Non-pigmented ciliary epithelial cell (primary cell): ENCODE results near the gene RASGEF1C.

Experiments
- DNase-seq: peaks from one replicate; pipeline ENCODE4 v3.0.0-alpha.2; 2010; ENCODE audit warnings: low read depth

Gene RASGEF1C

DNA sequence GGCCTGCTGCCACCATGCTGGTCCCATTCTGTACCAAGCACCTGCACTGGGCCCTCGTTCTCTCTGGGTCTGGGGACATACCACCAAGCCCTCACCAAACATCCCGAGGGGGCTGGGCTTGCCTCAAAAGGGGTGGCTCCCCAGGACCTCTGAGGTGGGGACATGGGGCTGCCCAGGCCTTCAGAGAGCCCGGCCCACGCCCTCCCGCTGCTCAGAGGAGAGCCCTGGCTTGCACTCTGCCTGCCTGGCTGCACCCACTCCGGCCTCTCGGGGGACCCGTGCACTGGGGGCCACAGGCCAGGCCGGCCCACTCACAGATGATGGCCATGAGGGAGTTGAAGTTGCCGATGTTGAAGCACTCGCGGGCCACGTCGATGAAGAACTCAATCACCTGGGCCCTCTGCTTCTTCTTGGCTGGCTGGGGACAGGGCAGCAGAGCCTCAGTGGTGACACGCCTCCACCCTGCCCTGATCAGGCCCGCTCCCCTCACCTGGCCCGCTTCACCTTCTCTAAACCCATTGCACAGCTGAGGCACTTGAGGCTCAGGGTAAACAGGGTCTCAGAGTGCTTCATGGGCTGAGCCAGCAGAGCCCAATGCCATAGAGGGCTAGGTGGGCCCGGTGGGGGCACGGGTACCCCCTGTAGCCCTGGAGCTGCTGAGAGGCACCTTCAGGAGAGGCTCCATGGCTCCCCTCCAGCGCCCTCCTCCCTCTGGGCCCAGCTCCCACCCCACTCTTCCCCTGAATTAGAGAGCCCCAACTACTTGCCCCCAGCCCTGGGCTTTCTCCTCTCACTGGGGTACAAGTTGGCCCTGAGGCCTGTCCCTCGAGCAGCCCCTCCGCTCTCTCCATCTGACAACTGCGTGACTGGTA, 89.7 kb downstream of the RASGEF1C start:
- no peak for DNase-seq

DNA sequence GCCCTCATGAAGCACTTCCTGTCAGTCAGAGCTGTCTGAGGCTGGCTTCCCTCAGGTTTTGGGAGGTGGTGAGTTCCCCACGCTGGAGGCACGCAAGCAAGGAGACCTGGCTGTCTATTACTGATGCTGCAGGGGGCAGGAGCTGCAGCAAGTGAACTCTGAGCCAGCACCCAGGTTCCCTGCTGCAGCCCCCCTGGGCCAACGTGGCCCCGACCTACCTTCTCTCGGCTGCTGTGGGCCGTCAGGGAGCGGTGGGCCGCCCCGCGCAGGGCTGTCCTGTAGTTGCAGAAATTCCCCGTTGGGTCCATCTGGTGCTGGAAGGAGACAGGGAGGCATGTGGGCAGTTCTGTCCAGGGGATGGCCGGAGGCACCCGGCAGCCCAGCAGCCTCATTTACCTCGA, 90.6 kb downstream of the RASGEF1C start:
- no peak for DNase-seq

DNA sequence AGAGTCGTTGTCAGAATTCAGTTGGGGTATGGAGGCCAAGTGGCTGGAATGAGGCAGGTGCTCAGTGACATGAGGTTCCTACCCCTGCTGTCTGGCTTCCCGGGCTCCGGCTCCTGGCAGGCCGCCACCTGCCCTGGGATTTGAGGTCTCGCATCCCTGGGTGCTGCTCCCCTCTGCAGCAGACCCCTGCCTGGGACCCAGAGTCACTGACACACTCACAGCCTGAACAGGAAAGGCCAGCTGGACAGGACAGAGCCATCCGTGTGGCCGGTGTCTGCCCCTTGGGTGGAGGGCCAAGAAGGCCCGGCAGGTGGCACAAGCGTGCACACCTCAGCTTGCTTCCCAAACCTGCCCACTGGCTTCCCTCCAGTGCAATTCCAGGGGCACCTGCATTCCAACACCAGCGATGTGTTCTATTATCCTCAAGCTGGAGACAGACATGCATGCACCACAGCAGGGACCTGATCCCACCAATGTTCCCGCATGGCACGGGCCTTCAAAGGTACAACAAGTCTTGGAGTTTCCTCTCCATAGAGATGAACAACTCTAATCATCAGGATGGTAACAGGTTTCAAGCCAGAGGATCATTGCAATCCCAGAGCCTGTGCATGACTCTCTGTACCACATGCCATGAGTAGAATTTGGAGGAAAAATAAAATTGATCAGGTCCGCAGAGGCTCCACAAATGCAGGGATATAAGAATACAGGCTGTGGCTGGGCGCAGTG, 91.8 kb downstream of the RASGEF1C start:
- no peak for DNase-seq

DNA sequence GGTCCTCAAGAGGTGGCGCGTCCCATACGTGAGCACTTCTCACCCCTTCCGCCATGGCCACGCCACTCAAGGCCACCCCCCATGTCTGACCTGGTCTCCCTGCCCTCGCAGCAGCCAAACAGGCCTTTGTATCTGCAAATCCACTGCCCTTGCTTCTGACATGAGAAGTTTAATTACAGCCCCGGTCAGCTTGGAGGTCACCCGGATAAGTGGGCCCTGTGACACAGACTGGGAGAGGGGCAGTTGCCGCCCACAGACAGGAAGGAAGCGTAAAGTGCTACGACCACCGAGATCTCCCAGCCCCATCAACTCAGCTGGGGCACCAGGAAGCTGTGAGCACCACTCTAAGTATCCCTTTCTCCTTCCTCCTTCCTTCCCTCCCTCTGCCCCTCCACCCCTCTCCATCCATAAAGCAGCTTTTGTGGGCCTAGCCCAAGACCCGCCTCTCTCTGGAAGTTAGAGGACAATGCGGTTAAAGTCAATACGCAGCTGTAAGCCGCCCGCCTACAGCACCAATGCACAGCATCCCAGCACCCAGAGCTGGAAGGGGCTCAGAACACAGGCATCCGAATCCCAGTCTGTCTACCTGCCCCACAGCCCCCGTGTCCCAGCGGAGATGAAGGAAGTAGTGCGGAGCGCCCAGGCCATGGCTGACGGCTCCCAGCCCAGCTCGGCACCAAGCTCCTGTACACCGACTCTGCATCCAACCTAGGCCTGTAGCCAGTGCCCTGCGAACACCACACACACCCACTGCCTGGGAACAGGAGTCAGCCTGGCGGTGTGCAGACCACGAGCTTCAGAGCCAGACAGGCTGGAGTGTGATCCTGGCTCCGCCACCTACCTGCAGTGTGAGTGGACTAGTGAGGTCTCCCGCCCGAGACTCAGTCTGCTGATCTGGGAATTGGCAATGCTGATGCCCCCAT, 92.7 kb downstream of the RASGEF1C start:
- DNase-seq = no peak

GRCh38 chr5:180115326-180116076, 93.5 kb downstream of the RASGEF1C start:
- DNase-seq = no peak

DNA sequence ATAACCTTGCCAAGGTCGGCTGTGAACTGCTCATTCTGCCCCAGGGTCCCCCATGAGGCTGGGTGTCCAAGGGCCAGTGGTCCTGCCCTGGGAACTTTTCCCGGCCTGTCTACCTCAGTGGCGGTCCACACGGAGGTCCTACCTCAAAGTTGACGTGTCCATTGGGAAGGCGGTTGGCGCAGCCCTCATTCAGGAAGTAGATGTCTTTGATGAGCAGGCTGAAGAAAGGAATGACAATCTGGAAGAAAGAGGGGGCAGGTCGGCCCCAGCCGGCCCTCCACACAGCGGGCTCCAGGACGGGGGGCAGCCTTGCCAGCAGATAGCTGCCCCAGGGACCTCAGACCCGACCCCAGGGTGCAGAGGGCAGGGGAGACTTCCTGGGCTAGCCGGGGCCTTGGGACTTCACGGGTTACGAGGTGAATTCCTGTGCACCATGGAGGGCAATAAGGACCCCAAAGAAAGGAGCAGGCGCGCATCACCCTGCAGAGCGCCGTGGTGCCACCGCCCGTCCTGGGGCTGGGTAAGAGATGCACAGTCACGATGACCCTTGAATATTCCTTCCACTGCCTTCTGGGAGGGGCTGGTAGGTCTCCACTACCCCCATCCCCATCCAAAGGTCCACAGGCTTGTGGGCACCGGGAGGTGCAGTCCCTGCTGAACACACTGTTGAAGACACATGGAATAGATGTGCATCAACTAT, 94.6 kb downstream of the RASGEF1C start:
- DNase-seq = no peak

DNA sequence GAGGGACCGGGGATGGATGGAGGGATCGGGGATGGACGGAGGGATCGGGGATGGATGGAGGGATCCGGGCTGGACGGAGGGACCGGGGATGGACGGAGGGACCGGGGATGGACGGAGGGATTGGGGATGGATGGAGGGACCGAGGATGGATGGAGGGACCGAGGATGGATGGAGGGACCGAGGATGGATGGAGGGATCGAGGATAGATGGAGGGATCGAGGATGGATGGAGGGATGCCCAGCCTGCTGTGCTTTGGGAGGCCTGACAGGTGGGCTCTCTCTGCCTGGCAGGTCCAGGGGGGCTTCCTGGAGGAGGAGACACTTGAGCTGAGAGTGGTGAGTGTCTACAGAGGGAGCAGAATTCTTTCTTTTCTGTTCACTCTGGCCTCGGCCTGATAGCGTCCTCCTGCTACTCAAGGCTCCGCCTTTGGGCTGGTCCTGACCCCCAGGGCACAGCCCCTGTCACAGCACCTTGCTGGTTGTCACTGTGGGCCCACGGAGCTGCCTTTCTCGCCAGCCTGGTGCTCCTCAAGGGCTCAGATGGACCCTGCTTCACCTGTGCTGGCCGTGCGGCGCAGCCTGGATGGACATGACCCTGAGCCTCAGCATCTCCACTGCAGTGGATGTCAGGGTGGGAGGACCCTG, 95.2 kb downstream of the RASGEF1C start:
- DNase-seq = no peak

DNA sequence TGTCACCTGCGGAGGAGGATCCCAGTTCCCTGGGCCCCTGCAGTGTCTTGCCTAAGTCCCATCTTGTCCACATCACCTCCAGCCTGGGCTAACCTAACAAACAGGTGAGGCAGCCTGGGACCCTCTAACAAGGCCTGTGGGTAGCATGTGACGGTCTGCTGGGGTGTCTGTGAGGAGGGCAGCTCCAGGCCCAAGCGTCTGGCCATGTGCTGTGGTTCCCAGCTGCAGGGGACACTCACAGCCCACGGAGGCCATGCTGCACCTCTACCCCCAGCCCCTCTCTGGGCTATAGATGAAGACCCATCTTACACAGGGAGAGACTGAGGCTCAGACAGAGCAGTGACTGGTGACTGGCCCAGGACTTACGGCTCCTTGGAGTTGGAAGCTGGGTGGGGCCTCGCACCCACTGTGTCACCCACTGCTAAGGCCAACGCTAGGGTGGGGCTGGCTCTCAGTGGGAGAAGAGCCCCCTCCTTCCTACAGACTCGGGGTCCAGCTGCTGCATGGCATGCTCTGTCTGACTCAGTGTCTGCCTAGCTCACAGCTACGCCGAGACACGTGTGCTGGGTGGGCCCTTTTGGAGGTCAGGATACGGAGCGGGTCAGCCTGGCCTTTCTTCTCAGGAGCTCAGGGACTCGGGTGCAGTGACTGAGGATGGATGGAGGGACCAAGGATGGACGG, 96.7 kb downstream of the RASGEF1C start:
- DNase-seq = no peak

- DNase-seq = no peak
These were observed 97.6 kb downstream of the RASGEF1C start for GRCh38 chr5:180111273-180112002.

DNA sequence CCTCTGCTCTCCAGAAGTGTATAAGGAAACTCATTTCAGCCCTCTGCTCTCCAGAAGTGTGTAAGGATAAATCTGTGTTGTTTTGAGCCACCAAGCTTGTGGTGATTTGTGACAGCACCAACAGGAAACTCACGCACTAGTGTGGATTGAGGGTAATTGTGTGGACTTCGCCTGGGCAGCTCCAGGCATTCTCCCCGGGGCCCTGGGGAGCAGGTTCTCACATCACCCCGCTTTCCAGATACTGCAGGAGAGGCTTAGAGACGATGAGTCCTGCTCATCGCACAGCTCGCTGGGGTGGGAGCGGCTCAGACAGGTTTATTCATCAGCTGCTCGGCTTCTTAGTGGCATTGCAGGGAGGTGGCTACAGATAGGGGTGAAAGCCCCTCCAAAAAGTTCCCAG, 99.1 kb downstream of the RASGEF1C start:
- DNase-seq = no peak

DNA sequence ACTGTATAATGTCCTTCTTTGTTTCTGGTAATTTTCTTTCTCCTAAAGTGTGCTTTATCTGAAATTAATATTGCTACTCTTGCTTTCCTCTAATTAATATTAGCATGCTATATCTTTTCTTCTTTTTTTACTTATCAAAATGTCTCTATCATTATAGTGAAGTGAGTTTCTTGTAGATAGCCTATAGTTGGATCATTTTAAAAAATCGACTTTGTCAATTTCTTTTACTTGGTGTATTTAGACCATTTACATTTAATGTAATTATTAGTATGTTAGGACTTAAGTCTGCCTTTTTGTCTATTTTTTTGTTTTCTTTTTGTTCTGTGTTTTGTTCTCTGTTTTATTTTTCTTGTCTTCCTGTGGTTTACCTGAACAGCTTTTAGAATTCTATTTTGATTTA, 102.0 kb downstream of the RASGEF1C start:
- no peak for DNase-seq

DNA sequence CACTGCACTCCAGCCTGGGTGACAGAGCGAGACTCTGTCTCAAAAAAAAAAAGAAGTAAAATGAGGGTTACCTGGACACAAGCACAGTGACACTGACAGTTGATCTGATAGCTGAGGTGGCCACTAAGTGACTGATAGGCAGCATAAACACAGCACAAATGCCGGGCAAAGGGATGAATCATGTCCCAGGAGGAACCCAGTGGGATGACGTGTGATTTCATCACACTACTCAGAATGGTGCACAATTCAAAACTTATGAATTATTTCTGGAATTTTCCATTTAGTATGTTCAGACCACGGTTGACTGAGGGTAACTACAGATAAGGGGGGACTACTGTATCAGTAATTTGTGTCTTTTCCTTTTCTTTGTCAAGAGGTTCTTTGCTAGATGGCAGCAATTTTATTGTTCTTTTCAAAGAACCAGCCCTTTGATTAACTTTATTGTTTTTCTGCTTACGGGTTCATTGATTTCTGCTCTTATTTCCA, 103.1 kb downstream of the RASGEF1C start:
- no peak for DNase-seq

DNA sequence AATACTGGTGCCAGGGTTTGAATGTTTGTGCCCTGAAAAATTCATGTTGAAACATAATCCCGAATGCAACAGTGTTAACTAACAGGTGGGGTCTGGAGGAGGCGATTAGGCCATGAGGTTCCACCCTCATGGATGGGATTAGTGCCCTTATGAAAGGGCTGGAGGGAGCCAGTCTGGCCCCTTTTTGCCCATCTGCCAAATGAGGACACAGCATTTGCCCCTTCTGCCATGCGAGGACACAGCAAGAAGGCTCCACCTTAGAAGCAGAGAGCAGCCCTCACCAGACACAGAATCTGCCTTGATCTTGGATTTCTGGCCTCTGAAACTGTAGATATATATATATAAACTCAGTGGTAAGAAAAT, 104.9 kb downstream of the RASGEF1C start:
- no peak for DNase-seq

DNA sequence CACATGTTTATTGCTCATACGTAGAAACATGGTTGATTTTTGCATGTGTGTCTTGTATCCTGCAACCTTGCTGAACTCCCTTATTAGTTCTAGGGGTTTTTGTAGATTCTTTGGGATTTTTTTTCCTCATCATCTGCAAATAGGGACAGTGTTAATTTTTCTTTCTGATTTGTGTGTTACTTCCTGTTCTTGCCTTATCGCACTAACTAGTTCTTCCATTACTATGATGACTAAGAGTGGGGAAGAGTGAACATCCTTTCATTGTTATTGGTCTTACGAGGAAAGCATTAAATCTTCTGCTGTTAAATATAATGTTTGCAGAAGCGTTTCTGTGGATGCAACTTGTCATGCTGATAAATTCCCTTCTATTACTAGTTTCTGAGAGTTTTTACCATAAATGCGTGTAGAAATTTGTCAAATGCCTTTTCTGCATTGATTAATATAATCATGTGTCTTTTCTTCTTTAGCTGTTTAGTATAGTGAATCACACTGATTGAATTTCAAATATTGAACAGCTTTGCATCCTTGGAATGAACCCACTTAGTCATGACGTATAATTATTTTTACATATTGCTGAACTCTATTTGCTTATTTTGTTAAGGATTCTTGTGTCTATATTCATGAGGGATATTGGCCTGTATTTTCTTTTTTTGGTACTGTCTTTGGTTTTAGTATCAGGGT, 105.4 kb downstream of the RASGEF1C start:
- no peak for DNase-seq

DNA sequence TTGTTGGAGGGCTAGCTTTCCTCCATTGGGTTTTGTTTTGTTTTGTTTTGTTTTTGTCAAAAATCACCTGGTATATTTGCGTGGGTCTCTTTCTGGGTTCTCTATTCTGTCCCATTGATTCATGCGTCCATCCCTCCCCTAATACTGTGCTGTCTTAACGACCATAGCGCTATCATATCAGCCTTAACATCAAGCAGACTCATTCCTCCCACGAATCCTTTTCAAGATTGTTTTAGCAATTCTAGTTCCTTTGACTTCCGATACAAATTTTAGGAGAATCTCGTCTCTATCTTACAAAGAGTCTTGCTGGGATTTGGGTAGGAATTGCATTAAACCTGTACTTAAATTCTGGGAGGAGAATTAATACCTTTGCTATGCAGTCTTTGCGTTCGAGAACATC, 106.4 kb downstream of the RASGEF1C start:
- no peak for DNase-seq

DNA sequence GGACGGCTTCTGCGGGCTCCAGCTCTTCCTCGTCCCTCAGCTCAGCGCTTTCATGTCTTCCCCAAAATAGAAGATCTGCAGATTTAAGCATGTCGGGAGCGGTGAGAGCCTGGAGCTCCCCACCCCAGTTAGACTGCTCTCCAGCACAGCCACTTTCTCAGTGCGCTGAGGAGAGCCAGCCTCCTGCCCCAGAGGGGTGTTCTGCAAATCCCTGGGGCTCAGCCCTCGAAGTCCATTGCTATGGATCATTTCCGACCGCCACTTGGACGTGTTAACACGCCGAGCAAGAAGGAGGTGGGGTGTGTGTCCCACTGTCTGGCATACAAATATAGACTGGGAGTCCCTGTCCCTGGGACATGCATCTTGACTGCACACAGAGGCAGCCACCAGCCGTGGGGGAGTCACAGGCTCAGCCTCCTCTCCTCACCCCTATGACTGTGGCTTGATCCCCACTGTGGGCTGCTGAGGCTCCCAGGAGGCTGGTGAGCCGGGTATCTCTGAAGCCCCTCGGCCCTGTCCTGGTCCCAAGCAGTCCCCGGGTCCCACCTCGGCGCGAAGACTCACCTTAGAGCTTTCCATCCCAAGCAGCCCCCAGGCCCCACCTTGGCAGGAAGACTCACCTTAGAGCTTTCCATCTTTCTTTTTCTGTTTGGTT, 107.4 kb downstream of the RASGEF1C start:
- no peak for DNase-seq

DNA sequence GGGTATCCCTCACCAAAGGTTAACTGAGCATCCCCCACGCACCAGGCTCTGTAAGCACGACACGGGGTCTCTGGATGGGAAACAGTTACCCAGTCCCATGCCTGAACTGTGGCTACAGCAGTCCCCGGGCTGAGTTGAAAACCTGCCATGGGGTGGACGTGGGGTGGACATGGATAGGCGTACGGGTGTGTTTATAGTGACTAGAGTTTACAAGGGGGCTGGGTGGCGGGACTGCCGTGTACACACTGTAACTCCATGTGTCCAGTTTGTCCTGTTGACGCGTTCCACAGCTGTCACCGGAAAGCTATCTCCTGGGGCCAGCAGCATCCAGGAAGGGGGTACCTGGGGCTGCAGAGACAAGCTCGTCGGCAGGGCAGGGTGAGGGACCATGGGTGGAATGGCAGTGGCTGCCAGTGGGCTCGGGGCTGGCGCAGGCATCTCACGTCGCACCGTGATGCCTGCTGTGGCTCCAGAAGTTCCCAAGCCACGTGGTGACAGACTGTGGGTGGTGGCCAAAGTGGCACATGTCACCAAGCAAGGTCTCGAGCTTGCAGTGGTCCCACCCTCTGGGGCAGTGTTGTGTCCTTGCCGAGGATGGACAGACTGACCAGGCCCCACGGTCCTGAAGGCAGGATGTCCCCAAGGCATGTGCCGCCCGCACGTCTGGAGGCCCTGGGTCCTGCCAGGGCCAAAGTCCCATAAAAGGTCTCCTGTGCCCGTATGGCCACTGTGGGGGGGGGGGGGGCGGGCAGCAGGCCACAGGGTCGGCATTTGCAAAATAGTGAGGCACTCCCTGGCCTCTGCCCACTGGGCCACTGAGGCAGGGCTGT, 108.2 kb downstream of the RASGEF1C start:
- no peak for DNase-seq
